Measurements from ENCODE around the gene HNRNPLL.

GRCh38 chr2:38561691-38562090, 41.0 kb downstream of the HNRNPLL start:
- no peak for TF ChIP-seq CTCF (IDR thresholded peaks at IDR 0.05)
- no peak for TF ChIP-seq POLR2A (IDR thresholded peaks at IDR 0.05)

Data from esophagus squamous epithelium (tissue), 4 donors.